Esophagus mucosa (tissue), 1 donor: ENCODE measurements around the gene TLE1. TPM values are rescaled to one million over a fixed set of nuclear protein-coding genes. Genes with fewer than 3 reads are reported as not detected.
"Not testable (repeated sequence)": the region's sequence is repeated elsewhere in the genome, so short reads cannot be mapped to it uniquely, and the experiment has no call there.

Experiments
- ATAC-seq: fragments of 200-7000 bp; cut with Tn5 transposase; one replicate; pipeline ENCODE4 v1.9.1; 2020
- total RNA-seq: library from RNA; stranded (reverse); gene quantifications from one replicate; pipeline ENCODE4 v1.2.4, GENCODE V29; 2023
- donor health status: DM: yes; HTN: yes; CAD: no.

Gene TLE1
- total RNA-seq, 1 donor from 2014 or later, result 12.0 TPM

- ATAC-seq, result no peak
Observed at GRCh38 chr9:81621785-81622259, 67.5 kb downstream of the TLE1 start.

GRCh38 chr9:81621118-81621517, 68.2 kb downstream of the TLE1 start:
- ATAC-seq, result no peak

- no peak for ATAC-seq
Observed at GRCh38 chr9:81620002-81620390, 69.4 kb downstream of the TLE1 start.

- no peak for ATAC-seq
Observed at GRCh38 chr9:81619353-81620001, 69.9 kb downstream of the TLE1 start.

GRCh38 chr9:81618923-81619322, 70.4 kb downstream of the TLE1 start:
- no peak for ATAC-seq

- ATAC-seq, result no peak
Observed at GRCh38 chr9:81616141-81616540, 73.2 kb downstream of the TLE1 start.

- no peak for ATAC-seq
Observed at GRCh38 chr9:81614335-81614734, 75.0 kb downstream of the TLE1 start.

GRCh38 chr9:81613002-81613812, 76.1 kb downstream of the TLE1 start:
- no peak for ATAC-seq

GRCh38 chr9:81611664-81612063, 77.7 kb downstream of the TLE1 start:
- ATAC-seq, result no peak

GRCh38 chr9:81610740-81611107, 78.6 kb downstream of the TLE1 start:
- no peak for ATAC-seq

- no peak for ATAC-seq
Observed at GRCh38 chr9:81609782-81610739, 79.3 kb downstream of the TLE1 start.

GRCh38 chr9:81608289-81608657, 81.1 kb downstream of the TLE1 start:
- ATAC-seq, result no peak

- no peak for ATAC-seq
Observed at GRCh38 chr9:81607593-81608288, 81.6 kb downstream of the TLE1 start.

GRCh38 chr9:81606261-81606660, 83.1 kb downstream of the TLE1 start:
- not testable (repeated sequence) for ATAC-seq

GRCh38 chr9:81605170-81605670, 84.1 kb downstream of the TLE1 start:
- no peak for ATAC-seq

- no peak for ATAC-seq
Observed at GRCh38 chr9:81604306-81605169, 84.8 kb downstream of the TLE1 start.

- ATAC-seq, result no peak
Observed at GRCh38 chr9:81602887-81603680, 86.3 kb downstream of the TLE1 start.

GRCh38 chr9:81601639-81602623, 87.4 kb downstream of the TLE1 start:
- ATAC-seq, result peak; percentile 15

GRCh38 chr9:81600631-81601030, 88.7 kb downstream of the TLE1 start:
- no peak for ATAC-seq
